ENCODE measurements around the gene SVEP1.

The SVEP1 gene

GRCh38 chr9:110356639-110357395 lies 222.7 kb downstream of the SVEP1 start:
- DNase-seq: peak; percentile 56

GRCh38 chr9:110355911-110356310 lies 223.6 kb downstream of the SVEP1 start:
- no peak for DNase-seq

- peak; percentile 25 for DNase-seq
Measured at GRCh38 chr9:110351009-110351467, 228.5 kb downstream of the SVEP1 start.

GRCh38 chr9:110346325-110346724 lies 233.2 kb downstream of the SVEP1 start:
- no peak for DNase-seq

DNA sequence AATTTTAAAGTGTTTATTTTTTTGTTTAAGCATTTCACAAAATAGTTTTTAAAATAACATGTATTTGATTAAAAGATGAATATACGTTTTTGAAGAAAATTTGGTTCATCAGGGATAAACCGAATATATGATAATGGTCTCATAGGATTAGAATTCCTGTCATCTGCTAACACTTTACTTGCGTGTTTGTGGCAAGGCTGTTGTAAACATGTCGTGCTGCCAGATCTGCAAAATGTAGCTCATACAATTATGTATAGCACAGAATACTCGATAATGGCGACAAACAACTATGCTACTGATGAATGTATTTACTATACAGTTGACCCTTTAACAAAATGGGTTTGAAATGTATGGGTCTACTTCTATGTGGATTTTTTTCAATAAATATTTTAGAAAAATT lies 234.7 kb downstream of the SVEP1 start:
- no peak for DNase-seq

- no peak for DNase-seq
Measured at GRCh38 chr9:110343551-110343950, 236.0 kb downstream of the SVEP1 start.

DNA sequence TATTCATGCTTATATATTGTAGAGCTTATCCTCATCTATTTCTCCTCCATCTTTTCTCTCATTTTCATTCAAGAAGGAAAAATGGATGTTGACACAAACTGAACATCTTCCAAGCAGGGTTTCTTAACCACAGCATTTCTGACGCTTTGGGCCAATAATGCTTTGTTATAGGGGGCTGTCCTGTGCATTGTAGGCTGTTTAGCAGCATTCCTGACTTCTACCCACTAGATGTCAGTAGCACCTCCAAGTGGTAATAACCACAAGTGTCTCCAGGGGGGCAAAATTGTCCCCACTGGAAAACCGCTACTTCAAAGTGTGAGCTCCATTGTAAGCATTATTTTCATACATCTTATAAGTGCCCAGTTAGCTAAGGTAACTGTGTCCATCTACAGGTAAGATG lies 239.2 kb downstream of the SVEP1 start:
- DNase-seq: no peak

- no peak for DNase-seq
Measured at GRCh38 chr9:110338143-110338542, 241.4 kb downstream of the SVEP1 start.

- no peak for DNase-seq
Measured at GRCh38 chr9:110337727-110338126, 241.8 kb downstream of the SVEP1 start, which contains the start of gene TXNDC8. TSS of gene TXNDC8 (minus strand) at chr9:110337863.

DNA sequence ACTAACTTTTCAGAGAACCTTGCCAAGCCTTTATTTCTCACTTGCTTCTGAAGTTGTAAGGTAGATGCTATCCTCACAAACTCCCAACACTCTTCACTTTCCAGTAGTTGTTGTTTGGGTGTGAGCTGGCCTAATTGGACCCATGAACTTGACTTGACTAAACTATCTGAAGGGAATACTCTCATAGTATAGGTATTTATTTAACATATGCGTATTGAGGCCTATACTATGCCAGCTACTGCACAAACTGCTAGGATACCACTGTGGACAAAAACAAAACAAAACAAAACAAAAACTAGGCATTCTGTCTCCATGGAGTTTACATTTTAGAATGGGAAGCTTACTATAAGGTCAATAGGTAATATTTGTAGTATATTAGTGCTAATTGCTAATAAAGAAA lies 243.2 kb downstream of the SVEP1 start:
- no peak for DNase-seq

DNA sequence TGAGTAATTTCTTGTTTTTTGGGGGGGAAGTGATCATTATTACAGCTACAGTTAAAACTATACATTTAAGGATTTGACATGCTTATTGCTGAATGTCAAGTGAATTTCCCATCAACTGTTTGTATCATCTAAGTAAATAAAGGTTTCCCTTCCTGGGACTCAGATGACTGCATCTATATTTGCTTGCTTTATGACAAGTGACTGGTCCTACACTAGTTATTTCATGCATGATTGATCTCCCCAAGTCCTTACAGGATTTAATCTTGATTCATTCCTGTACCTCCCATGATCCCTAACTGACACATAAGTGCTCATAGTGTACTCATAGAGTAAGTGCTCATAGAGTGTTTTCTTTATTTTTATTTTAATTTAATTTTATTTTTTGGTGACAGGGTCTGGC lies 244.7 kb downstream of the SVEP1 start:
- DNase-seq: peak; percentile 32

DNA sequence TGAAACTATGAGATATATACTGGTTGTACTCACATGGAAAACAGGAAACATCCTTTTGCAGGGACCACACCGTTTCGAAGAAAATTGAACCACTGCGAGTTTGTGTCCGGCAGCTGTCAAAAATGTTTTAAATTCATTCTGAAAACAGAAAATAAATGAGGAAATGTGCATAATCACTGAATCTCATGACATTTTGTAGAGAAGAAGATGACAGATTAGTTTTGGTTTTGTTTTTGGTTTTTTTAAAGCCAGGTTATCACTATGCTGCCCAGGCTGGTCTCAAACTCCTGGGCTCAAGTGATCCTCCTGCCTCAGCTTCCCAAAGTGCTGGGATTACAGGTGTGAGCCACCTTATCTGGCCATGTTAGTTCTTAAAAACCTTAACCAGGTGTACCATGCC lies 245.4 kb downstream of the SVEP1 start:
- peak; percentile 73 for DNase-seq

DNA sequence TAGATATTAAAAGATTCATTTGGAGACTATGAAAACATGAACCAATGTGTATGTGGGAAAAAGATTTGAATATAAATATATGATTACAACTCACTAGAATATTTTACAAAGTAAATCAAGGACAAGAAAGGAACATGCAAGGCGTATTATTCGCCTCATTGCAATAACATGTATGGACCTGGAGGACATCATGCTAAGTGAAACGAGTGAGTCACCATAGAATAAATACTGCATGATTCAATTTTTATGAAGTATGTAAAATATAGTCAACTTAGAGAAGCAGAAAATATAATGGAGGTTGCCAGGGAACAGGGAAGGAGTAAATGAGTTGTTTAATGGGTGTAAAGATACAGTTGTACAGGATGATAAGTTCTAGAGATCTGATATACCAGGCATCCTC lies 246.8 kb downstream of the SVEP1 start:
- DNase-seq: no peak

GRCh38 chr9:110330484-110331105 lies 248.9 kb downstream of the SVEP1 start:
- DNase-seq: peak; percentile 81

DNA sequence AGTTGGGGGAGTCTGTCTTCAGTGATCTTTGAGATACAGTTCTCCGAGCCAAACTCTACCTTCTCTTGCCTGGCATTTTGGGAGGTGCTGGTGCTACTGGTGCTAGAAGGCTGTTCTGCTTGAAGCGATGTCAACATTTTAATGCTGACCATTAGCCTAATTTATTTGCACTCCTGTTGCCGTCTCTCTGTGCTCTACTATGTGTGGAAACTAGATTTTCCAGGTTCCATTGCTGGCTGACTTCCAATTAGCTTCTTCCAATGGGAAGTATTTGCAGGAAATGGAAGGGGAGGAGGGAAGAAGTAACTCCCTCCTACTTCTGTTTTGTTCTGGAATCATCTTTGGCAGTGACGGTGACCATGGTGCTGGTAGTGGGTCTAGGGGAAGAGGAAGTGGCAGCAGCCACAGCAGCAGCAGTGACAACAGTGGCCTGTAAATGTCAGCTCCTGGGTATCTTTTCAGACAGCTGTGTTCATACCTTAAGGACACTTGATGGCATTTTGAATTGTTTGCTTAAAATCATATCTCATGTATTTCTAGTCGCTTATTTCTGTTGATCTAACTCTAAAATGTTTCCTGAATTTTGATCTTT lies 249.8 kb downstream of the SVEP1 start:
- DNase-seq: peak; percentile 67

DNA sequence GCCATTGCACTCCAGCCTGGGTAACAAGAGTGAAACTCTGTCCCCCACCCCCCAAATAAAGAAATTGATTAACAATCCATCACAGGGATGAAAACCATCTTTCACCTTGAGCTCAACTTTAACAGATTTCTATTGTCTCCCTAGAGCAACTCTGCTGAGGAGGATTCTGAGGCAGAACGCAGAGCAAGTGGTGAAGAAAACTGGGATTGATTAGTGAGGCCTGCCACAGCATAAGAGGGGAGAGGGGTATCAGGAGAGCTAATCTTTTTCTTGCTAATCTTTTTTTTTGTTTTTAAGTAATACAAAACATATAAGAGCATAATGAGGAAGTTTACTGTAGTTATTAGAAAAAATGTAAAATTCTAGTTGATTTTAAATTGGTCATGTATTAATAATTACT lies 250.8 kb downstream of the SVEP1 start:
- DNase-seq: no peak

- DNase-seq: no peak
Measured at GRCh38 chr9:110327716-110328115, 251.8 kb downstream of the SVEP1 start.

DNA sequence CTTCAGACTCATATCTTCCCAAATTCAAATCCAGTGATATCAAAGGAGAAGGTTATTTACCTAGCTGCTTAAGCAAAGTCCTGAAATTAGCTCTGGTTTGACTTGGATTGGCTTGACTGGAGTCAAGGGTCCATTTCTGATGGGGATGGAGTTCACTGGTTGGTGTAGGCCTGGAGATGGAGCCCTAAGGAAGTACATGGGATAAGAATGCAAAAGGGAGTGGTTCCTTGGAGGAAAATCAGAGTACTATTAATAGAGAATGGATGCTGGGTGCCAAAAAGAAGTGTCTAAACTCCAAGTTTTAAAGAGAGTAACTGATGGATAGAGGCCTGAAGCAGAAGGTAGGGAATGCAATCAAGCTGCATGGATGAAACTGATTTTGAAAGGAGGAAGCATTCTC lies 255.7 kb downstream of the SVEP1 start:
- no peak for DNase-seq

GRCh38 chr9:110320651-110321445 lies 258.7 kb downstream of the SVEP1 start:
- no peak for DNase-seq

- peak; percentile 37 for DNase-seq
Measured at GRCh38 chr9:110319781-110320492, 259.6 kb downstream of the SVEP1 start.

DNA sequence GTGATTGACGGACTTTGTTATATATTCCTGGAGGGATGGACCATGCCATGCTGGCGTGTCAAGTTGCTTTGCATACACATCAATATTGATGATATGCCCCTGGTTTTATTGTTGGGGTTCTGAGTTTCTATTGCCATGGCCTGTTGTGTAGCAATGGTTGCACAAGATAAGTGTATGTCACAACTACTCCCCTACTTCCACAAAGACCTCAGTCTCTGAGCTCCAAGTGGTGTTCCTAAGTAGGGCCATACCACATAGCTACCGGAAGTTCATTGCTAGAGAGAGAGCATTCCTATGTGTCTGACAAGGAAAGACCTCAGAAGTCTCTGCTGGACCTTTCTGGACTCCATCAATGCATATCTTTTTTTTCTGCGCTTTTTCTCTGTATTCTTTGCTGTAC lies 261.6 kb downstream of the SVEP1 start:
- DNase-seq: peak; percentile 18

- DNase-seq: peak; percentile 41
Measured at GRCh38 chr9:110316261-110317075, 263.1 kb downstream of the SVEP1 start.
